Ovary (tissue), 9 donors: Measurements from ENCODE around the gene MSL1. TPM values are rescaled to one million over a fixed set of nuclear protein-coding genes. Genes with fewer than 3 reads are reported as not detected.

Experiments used
- DNase-seq, 5 donors: peaks; one replicate each; pipeline ENCODE4 v3.0.0-alpha.2; 2019 to 2020
- H3K27ac ChIP-seq, 2 donors: fragments of 200-600 bp; one replicate each; pipeline versions ENCODE4 v1.5.1 to v1.8.0; 2019 to 2022
- H3K27me3 ChIP-seq: fragments of 200-600 bp; one replicate; pipeline ENCODE4 v1.8.0; 2022
- H3K36me3 ChIP-seq: fragments of 200-600 bp; sonication (generic); one replicate; pipeline ENCODE4 v1.5.1; 2019
- H3K4me1 ChIP-seq: one replicate; pipeline ENCODE4 v1.8.1; 2013; ENCODE audit warnings: mild to moderate bottlenecking, moderate library complexity; ENCODE audit not compliant: insufficient read depth
- H3K4me3 ChIP-seq: fragments of 200-600 bp; sonication (generic); one replicate; pipeline ENCODE4 v1.5.1; 2017
- H3K9me3 ChIP-seq, 2 donors: fragments of 200-600 bp in 1 of 2; sonication (generic) in 1 of 2; one replicate each; pipeline versions ENCODE4 v1.5.1 to v1.8.1; 2013 to 2019; ENCODE audit warnings: mild to moderate bottlenecking in 1 of 2, moderate library complexity in 1 of 2
- EP300 ChIP-seq: sonication (generic); formaldehyde crosslinking; IDR thresholded peaks from one replicate; pipeline ENCODE4 v1.6.1; 2017; ENCODE audit warnings: antibody characterized with exemption
- POLR2A ChIP-seq: fragments of 450-650 bp; IDR thresholded peaks from one replicate; pipeline ENCODE4 v1.6.1; 2017; ENCODE audit warnings: antibody characterized with exemption, mild to moderate bottlenecking, moderate library complexity
- WGBS, 3 donors: extraction: QIAGEN DNeasy Blood & Tissue Kit in 1 of 3; methylation state at CpG; one replicate each; pipeline versions ENCODE4 v1.1.5 to v1.1.7; 2013 to 2017; 5-methylcytosine and 5-hydroxymethylcytosine counted together
- intact Hi-C, 4 donors: fragments of 100-400 bp; cut with DNase I; formaldehyde crosslinking; loops; one replicate each; pipeline versions ENCODE4 v1.11.0 to v1.15.1; 2022 to 2023
- polyA plus RNA-seq, 2 donors: library from polyadenylated mRNA; stranded (reverse); fragments of 200-250 nt in 1 of 2; fragments of 350-450 nt in 1 of 2; fragmentation: Illumina TruSeq in 1 of 2; extraction: RNeasy Lipid Tissue Mini Kit (QIAGEN cat#74804) in 1 of 2; gene quantifications; one replicate each; pipeline ENCODE4 v1.2.3, GENCODE V29; 2013 to 2014
- total RNA-seq, 7 donors: library from RNA; depleted of rRNA in 2 of 7; stranded (reverse); fragments of >200 nt in 2 of 7; fragmentation: NEBNext Ultra II Directional in 3 of 7; extraction: Animal tissue kit (Norgen Biotek cat#: 25700) in 3 of 7; gene quantifications; one replicate each; pipeline versions ENCODE4 v1.1.0 to v1.2.4, GENCODE V29; 2016 to 2023
- TF ChIP-seq, protein P1 (sequence below), 3 donors: fragments of 450-650 bp in 2 of 3; fragments of 200-600 bp in 1 of 3; IDR thresholded peaks; one replicate each; pipeline versions ENCODE4 v1.5.1 to v1.8.0; 2016 to 2022; ENCODE audit warnings: antibody characterized with exemption in 3 of 3, mild to moderate bottlenecking in 1 of 3
- donor health status: DM: no; HTN: no; CAD: no; lungs with moderate emphysema.
- donor health status: DM: no; HTN: no; CAD: no.
- donor health status: Bipolar disorder and iron deficiency.
- donor health status: DM: yes; HTN: yes; CAD: no.
- donor health status: DM: no; HTN: no; CAD: no.
- donor health status: DM: yes; HTN: yes; CAD: no.

The MSL1 gene
- total and polyA plus RNA-seq, 9 donors = 59.6 to 122 (median 83.3) TPM

DNA sequence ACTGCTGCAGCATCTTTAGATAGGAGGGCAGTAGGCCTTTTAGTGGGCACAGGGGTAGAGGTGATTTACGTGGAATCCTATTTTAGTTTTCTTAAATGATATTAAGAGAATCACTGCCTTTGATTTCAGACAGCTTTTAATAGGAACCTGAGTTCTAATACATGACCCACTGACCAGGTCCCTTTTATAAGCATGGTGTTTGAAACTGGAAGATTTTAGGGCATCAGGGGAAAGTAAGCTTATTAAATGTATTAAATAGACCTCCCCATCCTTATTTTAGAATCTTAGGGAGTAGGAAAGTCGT lies 2.0 kb downstream of the MSL1 start:
- Histone ChIP-seq H3K4me3 (peak overlapping the region; percentile 100), H3K9me3 (no peaks in the 10 kb centered on the region), H3K36me3 (no peaks in the 10 kb centered on the region), H3K27ac (peak overlapping the region in 1 of 2 donors; percentile 29), H3K4me1 (peaks cover 4% of the 10 kb centered on the region), H3K27me3 (no peaks in the 10 kb centered on the region)
- intact Hi-C loops = no loop called here
- WGBS, 3 donors = 0 to 1% (median 0%) methylated on average over 2 of the region's 2 CpGs
- TF ChIP-seq, protein P1, sequence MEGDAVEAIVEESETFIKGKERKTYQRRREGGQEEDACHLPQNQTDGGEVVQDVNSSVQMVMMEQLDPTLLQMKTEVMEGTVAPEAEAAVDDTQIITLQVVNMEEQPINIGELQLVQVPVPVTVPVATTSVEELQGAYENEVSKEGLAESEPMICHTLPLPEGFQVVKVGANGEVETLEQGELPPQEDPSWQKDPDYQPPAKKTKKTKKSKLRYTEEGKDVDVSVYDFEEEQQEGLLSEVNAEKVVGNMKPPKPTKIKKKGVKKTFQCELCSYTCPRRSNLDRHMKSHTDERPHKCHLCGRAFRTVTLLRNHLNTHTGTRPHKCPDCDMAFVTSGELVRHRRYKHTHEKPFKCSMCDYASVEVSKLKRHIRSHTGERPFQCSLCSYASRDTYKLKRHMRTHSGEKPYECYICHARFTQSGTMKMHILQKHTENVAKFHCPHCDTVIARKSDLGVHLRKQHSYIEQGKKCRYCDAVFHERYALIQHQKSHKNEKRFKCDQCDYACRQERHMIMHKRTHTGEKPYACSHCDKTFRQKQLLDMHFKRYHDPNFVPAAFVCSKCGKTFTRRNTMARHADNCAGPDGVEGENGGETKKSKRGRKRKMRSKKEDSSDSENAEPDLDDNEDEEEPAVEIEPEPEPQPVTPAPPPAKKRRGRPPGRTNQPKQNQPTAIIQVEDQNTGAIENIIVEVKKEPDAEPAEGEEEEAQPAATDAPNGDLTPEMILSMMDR (IDR thresholded peaks at IDR 0.05) = no peak
- TF ChIP-seq EP300 (no peak), POLR2A (no peak)
- no peak for DNase-seq

DNA sequence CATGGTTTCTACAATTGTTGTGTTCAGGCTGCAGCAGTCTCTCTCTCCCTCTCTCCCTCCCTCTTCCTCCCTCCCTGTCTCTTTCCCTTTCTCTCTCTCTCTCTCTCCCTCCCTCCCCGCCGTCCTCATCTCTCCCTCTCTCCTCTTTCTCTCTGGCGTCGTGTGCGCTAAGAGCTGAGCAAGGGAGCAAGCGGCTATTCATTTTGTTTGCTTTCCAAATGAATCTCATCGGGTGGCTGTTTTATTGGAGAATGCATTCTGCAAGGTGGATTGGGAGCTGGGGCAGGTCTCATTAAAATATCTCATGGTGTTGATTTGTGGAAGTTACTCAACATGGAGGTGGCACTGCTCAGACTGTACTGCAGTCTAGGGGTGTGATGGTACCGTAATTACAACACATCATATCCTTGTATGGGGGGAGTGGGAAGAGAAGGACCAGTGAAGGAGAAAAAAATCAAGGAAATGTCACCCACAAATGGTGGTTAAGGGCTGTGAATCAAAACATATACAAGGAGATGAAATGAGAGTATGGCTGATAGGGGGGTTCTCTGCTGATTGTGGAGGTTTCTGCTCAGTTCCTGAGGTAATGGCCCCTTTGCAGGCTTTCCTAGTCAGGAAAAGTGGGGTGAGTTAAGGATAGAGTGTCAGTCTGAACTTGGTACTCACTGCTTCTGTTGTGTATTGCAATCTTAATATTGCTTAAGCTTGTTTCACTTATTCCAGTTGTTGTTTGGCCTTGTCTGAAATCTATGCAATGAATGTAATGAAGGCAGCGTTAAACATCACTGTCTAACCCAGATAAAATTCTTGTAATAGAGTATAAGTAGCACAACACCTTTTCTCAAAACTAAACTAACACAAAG lies 2.7 kb downstream of the MSL1 start:
- Histone ChIP-seq H3K36me3 (no peaks in the 10 kb centered on the region), H3K9me3 (no peaks in the 10 kb centered on the region), H3K27me3 (no peaks in the 10 kb centered on the region), H3K27ac (peak overlapping the region in 1 of 2 donors; percentile 5), H3K4me1 (peaks cover 4% of the 10 kb centered on the region), H3K4me3 (peak overlapping the region; percentile 100)
- no peak for DNase-seq
- 1 to 2% (median 1%) methylated on average over 9 of the region's 9 CpGs for WGBS, 3 donors
- TF ChIP-seq, protein P1 (IDR thresholded peaks at IDR 0.05) = no peak
- no peak for TF ChIP-seq EP300
- TF ChIP-seq POLR2A = no peak
- intact Hi-C loops = no loop called here

DNA sequence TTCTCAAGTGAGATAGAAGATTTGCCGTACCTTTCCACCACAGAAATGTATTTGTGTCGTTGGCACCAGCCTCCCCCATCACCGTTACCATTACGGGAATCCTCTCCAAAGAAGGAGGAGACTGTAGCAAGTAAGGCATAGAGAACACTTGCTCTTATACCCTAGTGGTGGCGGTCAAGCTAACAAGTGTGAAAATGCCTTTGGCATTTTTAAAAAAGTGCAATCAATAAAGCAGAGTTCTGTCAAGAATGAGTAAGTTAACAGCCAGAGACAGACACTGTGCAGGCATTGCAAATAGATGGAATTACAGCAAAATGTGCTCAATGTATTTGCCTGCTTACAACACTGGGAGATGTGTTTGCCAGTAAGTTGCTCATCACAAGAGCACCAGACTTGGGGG lies 7.7 kb downstream of the MSL1 start:
- DNase-seq = no peak
- intact Hi-C loops = no loop called here
- H3K27ac ChIP-seq = no peak overlapping the region
- H3K4me3 ChIP-seq = no peak overlapping the region
- TF ChIP-seq POLR2A = no peak
- TF ChIP-seq EP300 = no peak
- TF ChIP-seq, protein P1 (IDR thresholded peaks at IDR 0.05) = no peak
- peaks cover 3% of the 10 kb centered on the region for H3K4me1 ChIP-seq
- H3K9me3 ChIP-seq = no peaks in the 10 kb centered on the region
- WGBS, 3 donors = 66 to 68% (median 67%) methylated on average over 5 of the region's 5 CpGs
- H3K36me3 ChIP-seq = no peaks in the 10 kb centered on the region
- no peaks in the 10 kb centered on the region for H3K27me3 ChIP-seq

DNA sequence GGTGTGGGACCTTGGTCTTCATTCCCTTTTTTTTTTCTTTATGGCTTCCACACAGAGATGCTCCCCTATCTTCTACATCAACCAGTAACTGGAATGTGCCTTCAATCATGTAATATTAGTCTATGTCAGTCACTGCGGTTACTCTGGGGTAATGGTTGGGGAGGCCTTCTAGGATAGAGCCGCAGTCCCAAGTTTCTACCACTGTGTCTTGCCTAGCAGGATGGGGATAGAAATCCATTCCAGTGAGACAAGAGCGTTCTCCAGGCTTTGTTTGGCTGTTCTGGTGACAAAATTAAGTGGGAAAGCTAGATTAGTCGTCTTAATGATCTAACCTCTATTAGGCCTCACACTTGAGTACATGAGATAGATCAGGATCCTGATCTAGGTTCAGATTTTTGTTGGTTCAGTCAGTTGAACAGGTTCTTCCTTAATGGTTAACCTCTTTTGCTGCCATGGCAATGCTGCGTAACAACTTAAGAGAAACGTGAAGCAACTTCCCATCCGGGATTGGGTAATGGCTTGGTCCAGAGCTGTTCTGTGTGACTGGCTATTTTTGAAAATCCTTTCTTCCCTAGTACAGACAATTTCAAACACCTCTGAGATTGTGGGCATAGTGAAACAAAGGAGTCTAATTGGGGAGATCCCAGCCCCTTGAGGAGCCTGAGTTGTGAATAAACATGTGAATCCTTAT lies 8.7 kb downstream of the MSL1 start:
- intact Hi-C loops = loop anchor here in 1 of 4 donors (2.0 kb wide), 1 partner anchor 54 kb away; no protein-coding TSS in a partner anchor
- Histone ChIP-seq H3K27ac (no peak overlapping the region), H3K4me3 (no peak overlapping the region), H3K27me3 (no peaks in the 10 kb centered on the region), H3K4me1 (no peaks in the 10 kb centered on the region), H3K9me3 (no peaks in the 10 kb centered on the region), H3K36me3 (no peaks in the 10 kb centered on the region)
- no peak for DNase-seq
- TF ChIP-seq, protein P1 (IDR thresholded peaks at IDR 0.05) = no peak
- no peak for TF ChIP-seq POLR2A
- TF ChIP-seq EP300 = no peak
- WGBS, 3 donors = 82 to 84% (median 84%) methylated on average over 7 of the region's 7 CpGs
